NK-92 treated with Interleukin-12 subunit alpha and Interleukin-12 subunit beta, amount 100 ng/mL, for 24 hours (cell line): ENCODE results near the gene AQP9.

ENCODE experiments used
- DNase-seq: peaks from one replicate; lab custom pipeline; 2025; lab: John Stamatoyannopoulos, UW

The AQP9 gene

DNA sequence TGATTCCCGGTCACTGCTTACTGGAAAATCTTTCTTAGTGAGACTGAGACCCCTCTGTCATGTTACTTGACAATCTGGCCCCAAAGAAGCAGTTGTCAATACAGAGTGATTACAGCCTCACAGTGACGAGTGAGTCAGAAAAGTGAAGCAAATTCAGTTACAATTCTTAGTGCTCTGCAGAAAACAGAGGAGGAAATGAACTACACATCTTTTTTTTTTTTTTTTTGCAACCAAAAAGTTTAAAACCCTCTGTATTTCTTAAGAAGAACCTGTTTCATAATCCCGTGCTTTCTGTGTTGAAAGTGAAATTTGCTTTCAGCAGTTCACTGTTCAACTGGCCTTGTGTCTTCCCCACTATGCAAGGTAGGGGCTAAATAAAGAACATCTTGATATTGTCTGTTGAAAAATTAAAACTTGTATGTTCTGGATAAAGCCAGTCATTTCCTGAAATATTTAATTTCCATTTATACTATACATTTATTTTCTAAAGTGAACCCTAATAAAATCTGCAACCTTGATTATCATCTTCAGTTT is 1.9 kb downstream of the AQP9 start:
- peak; percentile 7 for DNase-seq

DNA sequence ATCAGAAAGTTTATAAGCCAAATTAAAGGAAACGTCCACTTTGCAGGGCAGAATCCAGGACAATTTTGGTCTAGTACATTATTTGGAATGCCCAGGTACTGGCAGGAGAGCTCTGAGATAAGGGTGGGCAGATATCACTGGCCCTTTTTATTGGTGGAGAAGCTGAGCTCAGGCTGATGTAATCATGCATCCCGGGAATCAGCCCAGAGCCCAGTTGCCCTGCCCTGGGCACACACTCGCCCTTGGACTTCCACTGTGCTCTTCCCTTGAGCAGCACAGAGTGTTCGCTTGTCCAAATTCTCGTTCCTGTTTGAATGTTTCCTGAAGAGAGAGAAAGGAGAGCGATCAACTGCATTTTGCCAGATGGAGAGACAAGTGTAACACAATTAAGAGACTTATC is 3.7 kb downstream of the AQP9 start:
- no peak for DNase-seq

GRCh38 chr15:58142827-58143461 is 4.8 kb downstream of the AQP9 start:
- DNase-seq = no peak

DNA sequence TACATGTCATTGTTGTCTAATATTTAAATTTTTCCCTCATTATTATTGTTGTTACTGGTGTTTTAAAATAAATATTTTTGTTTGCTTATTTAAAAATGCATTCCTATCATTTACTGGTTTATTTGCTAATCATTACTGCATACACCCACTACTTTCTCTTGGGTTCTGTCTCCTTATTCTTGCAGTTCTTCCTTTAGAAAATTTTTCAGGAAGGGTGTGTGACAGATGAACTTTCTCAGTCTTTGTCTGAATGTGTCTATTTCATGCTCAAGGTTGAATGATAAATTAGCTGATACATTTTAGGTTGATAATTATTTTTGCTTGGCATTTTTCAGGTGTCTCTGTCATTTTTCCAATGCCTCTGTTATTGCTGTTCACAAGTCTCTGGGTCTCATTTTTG is 7.4 kb downstream of the AQP9 start:
- no peak for DNase-seq

DNA sequence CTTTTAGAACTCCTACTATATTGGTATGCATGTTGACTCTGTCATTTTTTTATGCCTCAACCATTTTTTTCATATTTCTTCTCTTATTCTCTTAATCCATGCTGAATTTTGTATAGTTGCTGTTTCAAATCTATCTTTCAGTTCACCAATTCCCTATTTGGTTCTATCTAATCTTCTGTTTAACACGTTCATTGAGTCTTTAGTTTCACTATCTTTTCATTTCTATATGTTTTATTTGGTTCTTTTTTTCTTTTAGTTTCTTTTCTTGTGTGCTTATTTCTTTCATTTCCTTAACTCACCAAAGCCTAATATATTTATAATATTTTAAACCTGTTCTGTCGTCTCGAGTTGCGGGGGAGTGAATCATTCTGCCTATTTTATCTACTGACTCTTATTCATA is 8.0 kb downstream of the AQP9 start:
- DNase-seq = no peak

DNA sequence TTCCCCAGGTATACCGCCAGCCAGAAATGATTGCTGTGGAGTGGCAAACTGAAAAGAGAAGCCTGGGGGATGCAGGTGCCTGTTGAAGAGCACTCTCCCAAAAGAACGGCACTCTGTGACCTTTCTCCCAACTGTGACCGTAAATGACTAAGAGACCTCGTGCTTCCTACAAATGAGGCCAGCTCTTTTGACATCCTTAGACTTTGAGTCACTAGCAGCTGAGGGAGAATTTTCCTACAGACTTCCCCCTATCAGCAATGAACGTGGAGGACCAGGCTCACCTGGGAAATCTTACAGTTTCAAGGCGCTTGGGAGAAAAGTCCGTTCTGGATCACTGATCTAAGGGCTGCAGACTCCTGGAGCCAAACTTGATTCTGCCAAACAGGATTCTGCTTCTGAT is 8.6 kb downstream of the AQP9 start:
- DNase-seq = no peak

DNA sequence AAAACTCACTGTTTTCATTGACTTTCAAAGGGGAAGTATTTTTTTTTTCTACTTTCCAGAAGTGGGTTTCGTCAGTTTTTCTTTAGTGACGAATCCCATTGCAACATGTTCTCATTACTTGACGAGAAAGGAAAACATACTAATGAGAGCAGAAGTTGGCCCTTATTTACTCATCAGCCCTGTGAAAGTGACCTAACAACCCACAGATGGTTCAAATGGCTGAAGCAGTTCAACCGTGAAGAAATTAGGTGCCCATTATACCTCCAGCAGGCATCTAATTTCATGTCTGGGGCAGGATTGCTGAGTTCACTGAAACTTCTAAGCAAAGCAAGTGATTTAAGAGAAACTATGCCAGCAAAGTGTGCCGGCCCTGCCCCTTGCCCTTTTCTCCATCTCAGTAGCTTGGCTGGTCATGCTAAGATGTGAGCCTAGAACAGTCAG is 9.0 kb downstream of the AQP9 start:
- no peak for DNase-seq

GRCh38 chr15:58148120-58148519 is 9.9 kb downstream of the AQP9 start:
- DNase-seq = no peak

- no peak for DNase-seq
Observed at GRCh38 chr15:58148633-58149445, 10.7 kb downstream of the AQP9 start.

GRCh38 chr15:58154769-58155168 is 16.6 kb downstream of the AQP9 start:
- no peak for DNase-seq

- no peak for DNase-seq
Observed at GRCh38 chr15:58159827-58160386, 21.7 kb downstream of the AQP9 start.

GRCh38 chr15:58161436-58161930 is 23.3 kb downstream of the AQP9 start:
- no peak for DNase-seq

DNA sequence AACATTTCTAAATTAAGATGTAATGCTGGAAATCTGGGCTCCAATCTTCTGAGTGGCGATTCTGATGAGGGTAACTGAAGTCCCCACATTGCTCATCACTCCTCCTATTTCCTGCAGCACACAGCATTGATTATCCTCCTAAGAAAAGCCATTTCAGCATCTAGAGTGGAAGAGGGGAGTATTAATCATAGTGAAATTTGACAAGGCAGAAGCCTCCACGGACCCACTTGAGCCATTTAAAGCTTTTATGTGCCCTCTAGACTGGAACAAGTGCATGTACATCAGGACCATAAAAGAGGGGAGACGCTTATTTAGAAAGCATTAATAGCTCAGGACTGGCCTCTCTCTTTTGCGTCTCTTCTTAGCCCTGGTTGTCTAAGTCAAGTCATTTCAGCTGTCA is 25.8 kb downstream of the AQP9 start:
- DNase-seq = no peak

DNA sequence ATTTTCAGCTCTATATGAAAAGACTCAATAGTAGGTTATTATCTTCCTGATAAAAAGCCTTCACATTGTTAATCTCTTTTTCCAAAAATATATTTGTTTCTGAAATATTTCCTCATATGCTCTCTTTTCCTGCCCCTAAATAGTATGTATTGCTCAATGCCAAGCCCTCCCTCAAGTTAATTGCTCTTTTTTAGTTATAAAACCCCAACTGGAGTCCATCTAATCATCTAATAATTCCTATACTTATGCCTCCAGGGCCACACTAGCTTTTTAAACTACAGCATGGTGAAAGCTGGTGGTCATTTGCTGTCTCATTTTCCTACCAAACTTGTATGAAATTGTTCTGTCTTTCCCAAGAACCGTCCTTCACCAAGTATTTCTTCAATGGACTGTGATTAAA is 26.7 kb downstream of the AQP9 start:
- DNase-seq = no peak

DNA sequence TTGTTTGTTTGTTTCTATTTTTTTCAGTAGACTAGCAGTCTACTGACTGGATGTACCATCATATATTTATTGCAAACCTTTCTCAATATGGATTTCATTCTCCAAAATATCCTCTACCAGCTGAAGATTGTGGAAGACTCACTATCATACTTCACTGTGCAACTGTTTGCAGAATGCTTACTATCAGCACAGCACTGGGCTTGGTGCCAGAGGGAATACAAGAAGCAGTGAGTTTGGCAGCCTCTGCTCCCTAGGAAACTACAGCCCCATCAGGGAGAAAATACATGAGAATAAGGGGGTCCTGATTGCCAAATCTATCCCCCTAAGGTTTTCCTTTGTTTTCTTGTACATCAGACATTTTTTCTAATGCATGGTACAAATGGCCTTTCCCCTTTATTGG is 27.5 kb downstream of the AQP9 start:
- no peak for DNase-seq

DNA sequence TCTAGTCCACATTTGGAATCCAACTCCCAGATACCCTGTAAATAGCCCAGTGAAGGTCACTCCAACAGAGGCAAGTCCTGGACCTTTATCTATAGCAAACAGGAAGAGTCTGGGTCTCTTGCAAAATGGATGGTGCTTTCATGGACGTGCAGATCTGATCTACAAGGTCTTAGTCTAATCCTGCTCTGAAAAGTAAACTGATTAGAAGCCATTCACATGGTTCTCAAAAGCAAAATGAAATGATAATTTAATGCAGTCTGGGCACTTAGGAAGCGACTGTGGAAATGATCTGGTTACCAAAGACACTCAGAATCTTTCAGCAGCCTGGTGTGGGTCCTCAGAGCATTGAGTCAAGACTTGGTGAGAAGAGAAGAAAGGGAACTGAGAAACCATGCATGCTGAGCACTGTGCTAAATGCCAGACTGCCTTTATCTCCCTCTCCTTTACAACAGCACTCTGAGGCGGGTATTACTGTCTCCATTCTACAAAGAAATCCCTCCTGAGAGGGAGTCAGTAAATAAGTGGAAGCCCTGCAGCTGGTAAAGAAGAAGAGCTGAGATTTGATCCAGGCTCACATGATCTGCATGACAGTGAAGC is 29.0 kb downstream of the AQP9 start:
- no peak for DNase-seq

DNA sequence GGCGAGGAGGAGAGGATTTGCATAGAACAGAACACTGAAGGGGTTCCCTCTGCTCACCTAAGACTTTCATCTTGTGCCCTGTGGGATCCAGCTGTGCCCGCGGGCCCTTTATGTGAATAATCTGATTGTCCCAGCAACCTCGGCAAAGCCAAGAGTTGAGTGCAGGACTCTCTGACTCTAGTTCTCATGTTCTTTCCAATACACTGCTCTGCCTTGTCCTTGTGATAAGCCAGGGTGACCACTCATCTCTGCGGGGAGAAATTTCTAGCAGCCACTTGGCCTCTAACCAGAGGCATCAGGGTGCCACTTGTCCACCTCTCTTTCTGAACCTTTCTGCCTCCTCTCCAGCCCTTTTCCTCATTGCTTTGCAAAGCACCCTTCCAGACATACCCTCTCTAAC is 31.8 kb downstream of the AQP9 start:
- DNase-seq = no peak

GRCh38 chr15:58171476-58172061 is 33.4 kb downstream of the AQP9 start:
- no peak for DNase-seq

DNA sequence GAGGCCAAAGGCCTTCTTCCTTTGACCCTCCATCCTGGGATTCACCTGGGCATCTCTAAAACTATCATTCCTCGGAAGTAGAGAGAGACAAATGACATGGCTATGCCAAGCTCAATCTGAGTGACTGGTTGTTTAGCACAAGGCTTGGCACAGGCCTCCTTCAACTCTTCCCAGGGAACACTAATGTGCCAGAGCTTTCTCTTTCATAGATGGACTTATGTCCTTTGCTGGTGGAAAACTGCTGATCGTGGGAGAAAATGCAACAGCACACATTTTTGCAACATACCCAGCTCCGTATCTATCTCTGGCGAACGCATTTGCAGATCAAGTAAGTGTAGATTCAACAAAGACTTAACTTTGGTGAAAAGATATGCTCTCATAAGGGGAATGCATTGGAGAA is 36.5 kb downstream of the AQP9 start:
- no peak for DNase-seq

- no peak for DNase-seq
Observed at GRCh38 chr15:58175955-58176354, 37.8 kb downstream of the AQP9 start.

GRCh38 chr15:58178668-58179067 is 40.5 kb downstream of the AQP9 start:
- no peak for DNase-seq

DNA sequence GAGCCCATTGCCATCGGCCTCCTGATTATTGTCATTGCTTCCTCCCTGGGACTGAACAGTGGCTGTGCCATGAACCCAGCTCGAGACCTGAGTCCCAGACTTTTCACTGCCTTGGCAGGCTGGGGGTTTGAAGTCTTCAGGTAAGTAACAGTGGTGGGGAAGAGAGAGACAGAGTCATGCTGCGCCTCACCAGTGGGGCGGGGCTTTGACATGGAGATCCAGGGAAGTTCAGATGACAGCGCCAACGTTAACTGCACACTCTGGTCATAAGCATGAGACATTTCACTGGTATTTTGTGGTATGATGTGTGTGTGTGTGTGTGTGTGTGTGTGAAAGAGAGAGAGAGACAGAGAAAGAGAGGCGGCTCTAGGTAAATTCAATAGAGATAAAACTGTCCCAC is 41.0 kb downstream of the AQP9 start:
- no peak for DNase-seq
